GM21447 (cell line): ENCODE measurements around the gene HTRA3.

Source experiments
- ATAC-seq: cut with Tn5 transposase; IDR thresholded peaks from one replicate; pipeline ENCODE4 v1.9.1; 2021; ENCODE audit not compliant: unreplicated experiment

HTRA3 gene

DNA sequence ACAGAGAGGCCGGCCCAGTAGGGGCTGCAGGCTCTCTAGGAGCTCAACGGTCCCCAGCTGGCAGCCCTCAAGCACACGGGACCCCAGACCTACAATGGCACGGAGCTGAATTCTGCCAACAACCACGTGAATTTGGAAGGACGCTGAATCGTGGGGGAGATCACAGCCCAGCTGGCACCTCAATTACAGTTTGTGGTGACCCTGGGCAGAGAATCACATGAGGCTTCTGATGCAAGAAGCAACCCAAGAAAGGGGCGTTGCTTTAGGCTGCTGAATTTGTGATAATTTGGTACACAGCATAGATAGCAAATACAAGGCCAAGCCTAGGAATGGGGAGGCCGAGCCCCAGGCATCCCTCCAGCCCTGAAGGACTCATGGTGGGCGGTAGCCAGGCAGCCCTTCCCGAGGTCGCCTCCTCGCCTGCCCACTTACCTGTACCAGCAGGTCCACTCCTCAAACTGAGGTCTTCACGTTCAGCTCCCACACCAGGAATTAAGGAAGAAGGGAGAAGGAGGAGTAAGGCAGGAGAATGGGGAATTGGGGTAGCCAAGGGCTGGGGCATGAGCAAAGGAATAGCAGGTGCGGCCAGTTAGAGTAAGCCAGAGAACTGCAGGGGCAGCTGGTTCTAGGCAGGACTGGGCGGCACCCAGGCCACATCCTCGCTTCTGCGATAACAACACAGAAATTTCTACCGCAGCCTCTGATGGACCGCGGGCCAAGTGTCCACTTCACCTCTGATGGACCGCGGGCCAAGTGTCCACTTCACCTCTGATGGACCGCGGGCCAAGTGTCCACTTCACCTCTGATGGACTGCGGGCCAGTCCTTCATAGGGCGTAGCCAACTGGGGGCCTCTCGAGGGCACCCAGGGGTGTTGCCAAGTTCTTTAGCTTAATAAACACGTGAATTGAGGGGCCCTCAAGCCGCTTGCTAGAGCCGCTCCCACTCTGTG lies 23.4 kb upstream of the HTRA3 start:
- no peak for ATAC-seq

DNA sequence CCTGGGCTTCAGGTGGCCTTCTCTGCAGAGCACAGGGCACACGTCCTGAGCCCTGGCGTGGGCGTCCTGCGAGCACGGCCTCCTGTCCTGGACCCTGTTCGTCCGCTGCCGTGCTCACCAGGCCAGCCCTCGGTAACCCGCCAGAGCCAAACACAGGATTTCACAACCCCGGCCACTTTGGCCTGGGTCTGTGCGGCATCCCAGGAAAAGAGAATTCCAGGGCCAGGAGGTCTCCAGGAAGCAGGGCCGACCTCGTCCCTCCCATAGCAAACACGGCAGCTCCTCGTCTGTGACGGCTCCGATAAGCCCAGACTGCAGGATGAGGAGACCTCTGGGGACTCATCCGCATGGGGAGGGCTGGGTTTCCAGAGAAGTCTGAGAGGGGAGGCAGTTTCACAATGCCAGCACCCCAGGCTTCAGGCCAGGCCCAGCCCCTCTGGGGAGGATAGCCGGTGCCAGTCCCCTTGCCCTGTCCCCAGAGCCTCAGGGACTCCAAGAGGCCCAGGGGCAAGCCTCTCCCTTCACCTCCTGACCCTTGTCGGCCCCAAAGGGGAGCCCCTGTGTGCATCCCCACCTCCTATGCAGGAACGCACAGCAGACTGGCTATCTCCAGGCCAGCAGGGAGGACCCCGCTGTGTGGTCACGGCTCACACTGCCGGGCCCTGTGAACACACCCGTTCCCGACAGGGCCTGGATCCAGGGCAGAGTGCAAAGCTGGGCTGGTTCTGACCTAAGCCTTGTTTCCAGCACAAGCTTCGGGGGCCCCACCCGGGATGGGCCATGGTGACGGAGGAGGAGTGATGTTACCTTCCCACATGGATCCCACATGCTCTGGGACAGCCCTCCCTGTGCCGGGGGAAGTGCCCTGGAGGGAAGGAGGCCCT lies 22.3 kb upstream of the HTRA3 start:
- ATAC-seq: no peak

DNA sequence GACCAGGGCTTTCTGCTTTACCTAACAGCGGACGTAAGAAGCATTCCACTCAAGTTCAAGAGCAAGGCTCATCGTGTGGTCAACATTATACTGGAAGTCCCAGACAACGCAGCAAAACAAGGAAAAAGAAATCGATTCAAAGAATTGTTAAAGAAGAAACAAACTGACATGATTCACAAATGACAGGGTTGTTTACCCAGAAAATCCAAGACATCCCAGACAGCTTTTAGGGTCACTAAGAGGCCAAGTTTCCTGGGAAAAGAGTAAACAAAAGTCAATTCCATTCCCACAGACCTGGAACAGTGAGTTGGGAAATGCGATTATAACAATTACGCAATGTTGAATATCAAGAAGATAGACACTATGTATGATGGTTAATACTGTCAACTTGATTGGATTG lies 21.5 kb upstream of the HTRA3 start:
- ATAC-seq: no peak

DNA sequence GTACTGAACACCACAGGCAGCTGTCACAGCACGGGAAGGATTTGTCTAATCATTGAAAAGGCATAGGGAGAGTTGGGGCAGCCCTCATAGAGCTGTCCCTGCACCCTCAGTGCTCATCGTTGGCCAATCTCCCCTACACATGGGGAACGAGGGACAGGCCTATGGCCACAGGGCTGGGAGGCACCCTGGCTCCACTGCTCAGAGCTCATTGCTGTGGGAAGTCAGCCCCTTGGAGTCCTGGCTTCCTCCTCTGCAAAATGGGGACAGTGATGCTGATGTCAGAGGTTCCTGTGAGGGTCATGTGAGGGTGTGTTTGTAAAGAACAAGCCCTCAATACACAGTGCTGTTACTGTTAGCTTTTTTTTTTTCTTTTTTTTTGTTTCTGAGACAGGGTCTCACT lies 19.3 kb upstream of the HTRA3 start:
- ATAC-seq: no peak

DNA sequence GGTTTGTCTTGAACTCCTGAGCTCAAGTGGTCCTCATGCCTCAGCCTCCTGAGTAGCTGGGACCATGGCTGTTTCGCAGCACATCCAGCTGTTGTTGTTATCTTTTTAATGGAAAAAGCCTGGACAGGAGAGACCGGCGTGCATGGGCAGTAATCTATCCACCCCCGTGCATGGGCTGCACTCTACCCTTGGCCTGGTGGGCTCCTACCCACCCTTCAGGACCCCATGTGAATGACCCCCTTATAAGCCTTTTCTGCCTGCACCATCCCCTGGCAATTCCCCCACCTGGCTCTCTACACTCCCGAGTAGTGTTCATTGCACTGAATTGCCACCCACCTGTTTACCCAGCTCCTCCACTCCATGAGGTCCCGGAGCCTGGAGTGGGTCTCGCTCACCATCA lies 18.9 kb upstream of the HTRA3 start:
- ATAC-seq: no peak

DNA sequence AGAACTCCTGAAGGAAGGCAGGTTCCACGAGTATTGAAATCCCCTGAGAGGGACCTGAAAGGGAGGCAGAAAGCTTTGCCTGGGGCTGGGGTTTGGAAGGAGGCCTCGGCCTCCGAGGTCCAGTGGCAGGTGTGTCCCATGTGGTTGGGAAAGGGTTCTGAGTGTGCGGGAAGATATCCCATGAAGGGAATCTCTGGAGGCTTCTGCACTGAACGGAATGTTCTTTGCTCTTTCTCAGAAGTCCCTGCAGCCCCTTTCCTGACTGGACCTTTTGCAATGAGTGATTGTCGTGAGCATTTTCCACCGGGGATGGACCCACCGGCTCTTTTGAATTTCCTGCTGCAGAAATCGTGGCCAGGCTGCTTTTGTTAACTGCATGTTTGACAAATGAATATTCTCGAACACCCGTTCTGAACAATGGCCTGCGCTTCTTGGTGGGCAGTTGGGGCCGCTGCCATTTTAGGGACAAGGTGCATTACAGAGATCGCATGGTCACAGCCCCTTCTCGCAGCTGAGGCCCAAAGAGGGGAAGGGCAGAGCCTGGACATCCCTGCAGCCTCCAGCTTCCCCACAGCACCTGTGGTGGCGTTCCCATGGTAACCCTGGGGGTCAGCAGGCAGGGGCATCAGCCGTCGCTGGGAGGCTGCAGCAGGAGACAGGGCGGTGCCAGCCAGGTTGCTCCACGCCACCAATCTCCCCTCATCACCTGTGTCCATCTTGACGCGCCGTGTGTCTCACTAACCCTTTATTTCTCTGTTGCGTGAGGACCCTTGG lies 18.3 kb upstream of the HTRA3 start:
- no peak for ATAC-seq

DNA sequence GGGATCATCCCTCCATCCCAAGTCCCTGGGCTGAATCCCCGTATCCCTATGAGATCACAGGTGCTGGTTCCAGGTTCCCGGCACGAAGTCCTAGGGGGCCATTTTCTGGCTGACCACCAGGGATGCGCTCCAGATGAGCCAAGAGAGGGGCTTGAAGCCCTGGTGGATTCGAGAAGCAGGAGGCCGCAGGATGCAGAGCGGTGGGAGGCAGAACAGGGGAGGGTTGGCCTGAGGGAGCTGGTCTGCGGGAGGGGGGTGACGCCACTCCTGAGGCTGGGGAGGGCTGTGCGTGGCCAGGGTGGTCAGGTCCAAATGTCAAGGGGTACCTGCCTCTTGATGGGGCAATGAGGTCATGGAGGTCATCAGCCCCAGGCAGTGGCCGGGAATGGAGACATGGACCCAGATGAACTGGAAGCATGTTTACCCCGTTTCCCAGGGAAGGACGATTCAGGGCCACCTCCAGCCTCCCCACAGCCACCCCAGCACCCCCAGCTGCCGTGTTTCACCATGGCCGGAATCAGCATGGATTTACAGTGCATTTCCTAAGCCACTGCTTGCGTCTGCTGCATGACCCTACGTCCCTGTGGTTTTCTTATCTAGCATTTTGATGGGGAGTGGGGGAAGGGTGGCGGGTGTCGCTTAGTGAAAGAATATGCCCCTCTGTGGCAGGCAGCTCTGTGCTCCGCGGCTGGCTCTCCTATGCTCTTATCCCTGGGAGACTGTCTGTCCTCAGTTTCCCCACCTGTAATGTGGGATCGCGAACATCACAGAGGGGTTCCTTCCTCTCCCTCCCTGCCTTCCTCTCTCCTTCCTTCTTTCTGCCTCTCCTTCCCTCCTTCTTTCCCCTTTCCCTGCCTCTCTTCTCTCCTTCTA lies 17.0 kb upstream of the HTRA3 start:
- no peak for ATAC-seq

DNA sequence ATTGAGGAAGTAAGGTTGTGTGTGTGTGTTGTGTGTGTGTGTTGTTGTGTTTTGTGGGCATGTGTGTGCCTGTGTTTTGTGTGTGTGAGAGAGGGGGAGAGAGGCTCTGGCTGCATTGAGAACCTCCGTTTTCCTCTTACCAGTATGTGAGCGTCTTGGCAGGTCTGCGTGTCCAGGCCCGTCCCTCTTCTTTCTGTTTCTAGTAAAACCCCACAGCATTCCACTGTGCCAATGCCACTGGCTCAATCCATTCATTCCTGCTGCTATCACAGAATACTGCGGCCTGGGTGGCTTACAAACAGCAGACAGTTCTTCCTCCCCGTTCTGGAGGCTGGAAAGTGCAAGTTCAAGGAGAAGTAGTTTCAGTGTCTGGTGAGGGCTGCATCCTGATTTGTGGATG lies 15.5 kb upstream of the HTRA3 start:
- no peak for ATAC-seq

DNA sequence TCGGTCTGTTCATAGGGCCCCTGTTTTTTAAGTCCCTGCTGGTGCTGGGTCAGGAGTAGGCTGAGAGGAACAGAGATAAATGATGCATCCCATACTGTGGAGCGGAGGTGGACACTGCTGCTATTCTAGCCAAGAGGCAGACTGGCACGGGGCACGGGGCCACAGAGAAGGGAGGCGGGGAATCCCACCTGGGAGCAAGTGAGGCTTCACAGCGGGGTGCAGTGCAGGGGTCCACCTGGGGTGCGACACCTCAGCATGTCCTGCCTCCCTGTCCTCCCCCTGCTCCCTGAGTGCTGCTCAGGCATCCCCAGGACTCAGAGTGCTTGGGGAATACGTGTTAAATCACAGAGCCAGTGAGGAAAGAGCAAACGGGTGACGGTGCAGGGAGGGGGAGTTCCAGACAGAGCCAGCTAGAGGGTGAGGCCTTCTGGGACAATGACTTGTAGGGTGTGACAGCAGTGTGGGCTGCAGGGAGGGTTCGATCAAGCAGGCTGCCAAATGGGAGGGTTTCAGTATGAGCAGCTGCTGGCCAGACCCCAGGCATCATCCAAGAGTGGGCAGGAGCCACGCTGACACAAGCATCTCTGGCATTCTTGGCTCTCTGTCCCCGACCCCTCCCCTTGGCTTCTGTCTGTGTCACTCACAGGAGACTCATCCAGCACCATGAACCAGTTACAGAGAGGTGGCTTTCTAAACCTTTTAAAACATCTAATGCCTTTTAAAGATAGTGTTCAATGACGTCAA lies 13.7 kb upstream of the HTRA3 start:
- ATAC-seq: no peak

DNA sequence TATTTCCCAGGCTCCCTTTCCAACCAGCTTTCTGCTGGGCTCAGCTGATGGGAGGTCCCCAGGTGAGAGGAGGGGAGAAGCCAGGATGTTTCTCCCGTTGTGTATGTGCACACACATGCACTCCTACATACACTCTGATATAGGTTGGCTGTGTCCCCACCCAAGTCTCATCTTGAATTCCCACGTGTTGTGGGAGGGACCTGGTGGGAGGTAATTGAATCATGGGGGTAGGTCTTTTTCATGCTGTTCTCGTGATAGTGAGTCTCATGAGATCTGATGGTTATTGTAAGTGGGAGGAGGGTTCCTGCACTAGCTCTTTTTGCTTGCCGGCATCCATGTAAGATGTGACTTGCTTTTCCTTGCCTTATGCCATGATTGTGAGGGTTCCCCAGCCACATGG lies 11.7 kb upstream of the HTRA3 start:
- no peak for ATAC-seq

DNA sequence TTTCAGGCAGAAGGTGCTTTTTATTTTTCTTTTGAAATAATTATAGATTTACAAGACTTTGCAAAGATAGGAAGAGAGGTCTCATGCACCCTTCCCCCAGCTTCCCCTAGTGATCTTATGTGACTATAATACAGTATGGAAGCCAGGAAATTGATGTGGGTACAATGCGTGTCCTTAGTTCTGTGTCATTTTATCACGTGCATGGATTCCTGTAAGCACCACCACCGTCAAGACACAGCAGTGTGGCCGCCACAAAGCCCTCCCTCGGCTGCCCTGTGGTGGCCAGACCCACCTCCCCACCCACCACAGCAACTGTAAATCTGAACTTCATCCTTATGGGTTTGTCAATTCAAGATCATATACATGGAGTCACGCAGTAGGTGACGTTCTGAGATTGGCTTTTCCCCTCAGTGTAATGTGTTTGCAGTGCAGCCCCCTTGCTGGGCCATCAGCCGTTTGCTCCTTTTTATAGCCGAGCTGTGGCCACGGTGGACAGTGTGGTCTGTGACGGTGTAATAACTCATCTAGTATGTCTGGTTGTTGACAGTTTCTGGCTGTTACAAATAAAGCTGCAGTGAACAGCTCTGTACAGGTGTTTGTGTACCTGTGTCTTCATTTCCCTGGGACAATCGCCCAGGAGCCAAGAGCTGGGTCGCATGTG lies 10.9 kb upstream of the HTRA3 start:
- ATAC-seq: no peak

DNA sequence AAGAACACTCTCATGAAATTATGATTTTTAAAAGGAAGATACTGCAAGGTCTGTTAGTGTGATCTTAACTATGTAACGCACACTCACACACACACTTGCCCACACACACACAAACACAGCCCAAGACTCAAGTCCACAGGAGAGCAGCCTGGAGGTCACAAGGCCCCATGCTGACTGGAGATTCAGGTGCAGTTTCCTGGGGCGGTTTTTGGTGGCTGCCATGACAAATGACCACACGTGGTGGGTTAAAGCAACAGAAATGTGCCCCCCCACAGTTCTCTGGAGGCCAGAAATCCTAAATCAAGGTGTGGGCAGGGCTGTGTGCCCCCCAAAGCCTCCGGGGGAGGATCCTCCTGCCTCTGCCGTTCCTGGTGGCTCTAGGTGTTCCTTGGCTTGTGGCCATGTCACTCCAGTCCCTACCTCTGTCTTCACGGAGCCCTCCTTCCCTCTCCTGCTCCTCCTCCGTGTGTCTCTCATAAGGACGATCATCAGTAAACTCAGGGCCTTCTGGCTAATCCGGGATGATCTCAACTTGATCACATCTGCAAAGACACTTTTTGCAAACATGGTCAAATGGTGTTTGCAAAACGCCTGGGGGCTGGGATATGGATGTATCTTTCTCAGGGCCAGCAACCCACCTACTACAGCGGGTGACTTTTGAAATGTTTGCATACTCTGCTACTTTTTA lies 9.7 kb upstream of the HTRA3 start:
- no peak for ATAC-seq

DNA sequence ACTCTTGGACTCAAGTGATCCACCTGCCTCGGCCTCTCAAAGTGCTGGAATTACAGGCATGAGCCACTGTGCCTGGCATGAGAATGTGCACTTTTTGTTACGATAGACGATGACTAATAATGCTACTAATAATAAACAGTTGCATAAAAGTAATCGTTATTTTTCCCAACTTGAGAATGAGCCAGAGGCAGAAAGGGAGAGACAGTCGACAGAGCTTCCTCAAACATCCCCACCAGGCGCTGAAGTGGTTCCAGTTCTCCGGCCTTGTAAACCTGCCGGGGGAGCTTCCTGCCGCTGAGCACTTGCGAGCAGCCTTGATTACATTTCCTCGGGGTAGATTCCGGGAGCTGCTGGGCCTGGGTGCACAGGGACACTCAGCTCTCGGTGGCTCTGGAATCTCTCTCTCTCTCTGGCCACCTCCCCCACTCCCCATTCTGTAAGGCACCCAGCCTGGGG lies 8.9 kb upstream of the HTRA3 start:
- ATAC-seq: no peak

DNA sequence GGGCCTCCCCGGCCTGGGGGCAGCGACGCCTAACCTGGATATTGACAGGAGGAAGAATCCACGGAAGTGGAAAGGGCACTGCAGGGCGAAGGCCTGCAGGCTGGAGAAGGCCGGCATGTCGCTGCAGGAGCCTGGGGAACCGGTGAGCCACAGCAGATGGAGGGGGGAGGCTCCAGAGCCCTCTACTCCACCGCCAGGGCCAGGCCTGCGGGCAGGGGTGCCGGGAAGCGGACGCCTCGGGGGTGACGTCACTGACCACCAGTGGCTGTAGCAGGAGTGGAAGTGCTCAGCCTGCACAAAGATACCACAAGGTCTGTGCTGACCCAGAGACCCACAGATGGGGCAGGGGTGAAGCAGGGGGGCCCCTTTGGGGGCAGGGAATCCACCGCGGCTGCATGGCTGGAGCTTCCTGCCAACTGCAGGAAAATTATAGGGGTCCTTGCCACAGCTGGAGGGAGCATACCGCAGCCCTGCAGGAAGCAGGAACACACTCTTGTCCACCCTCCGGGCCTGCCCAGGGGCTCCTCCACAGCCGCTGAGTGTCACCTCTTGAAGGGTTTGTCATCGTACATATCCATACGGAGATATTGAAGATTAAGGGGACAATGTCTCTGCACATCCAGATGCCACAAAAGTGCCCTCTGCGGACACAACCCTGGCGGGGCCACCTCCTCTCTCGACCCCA lies 7.6 kb upstream of the HTRA3 start:
- ATAC-seq: no peak

DNA sequence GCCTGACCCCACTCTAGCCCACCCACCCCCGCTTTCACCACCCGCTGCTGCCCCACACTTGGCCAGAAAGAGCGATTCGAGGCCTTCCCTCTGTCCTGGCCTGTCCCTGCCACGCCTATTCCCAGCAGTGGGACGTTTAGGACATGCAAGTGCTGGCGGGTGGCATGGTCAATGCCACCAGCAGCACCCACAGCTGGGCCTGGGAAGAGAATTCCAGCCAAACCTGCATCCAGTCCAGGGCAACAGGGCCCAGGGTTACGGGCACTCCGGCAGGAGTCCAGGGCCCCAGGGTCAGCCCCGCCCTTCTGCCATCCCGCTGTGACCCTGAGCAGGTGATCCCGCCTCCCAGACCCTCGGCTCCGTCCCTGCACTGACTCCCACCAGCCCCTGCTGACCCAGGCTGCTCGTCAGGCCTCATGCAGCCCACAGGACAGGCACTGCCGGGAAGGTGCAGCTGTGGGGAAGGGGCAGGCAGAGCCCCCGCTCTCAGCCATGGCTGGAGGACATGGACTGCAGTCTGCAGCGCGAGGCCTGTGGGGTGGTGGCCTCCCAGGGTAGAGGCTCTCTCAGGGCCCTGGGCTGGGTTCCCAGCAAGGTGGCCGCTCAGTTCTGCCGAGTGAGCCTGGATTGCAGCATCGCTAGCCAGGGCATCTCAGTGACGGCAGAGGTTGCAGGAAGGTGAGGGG lies 6.8 kb upstream of the HTRA3 start:
- no peak for ATAC-seq

DNA sequence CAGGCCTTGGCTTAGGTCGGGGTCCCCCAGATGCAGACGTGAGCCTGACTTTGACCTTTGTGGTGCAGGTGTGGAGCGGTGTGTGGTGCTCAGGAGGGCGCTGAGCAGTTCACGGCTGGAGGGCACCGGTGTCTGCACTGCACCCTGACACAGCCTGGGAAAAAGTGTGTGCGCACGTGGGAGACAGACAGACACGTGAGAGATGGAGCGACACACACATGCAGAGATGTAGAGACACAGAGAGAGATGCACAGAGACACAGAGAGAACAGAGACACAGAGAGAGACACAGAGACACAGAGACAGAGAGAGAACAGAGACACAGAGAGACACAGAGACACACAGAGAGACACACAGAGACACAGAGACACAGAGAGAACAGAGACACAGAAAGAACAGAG lies 6.2 kb upstream of the HTRA3 start:
- ATAC-seq: no peak

DNA sequence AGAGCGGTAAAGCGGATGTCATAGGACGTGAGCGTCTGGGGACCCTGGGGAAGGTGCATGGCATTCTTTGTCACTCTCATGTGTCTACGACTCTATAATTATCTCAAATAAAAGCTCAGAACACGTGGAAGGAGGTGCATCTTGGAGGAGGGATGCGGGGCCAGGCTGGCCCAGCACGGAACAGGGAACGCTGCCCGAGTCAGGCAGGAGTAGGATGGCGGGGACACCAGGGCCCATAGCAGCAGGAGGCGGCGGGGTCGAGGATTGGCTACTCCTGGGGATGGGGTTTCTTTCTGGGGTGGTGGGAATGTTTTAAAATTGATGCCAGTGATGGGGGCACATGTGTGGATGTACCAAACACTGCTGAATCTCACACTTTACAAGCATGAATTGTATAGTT lies 5.4 kb upstream of the HTRA3 start:
- no peak for ATAC-seq
